HUES48 (cell line): ENCODE results near the gene HECTD1.
"Not testable (repeated sequence)": the region's sequence is repeated elsewhere in the genome, so short reads cannot be mapped to it uniquely, and the experiment has no call there.

Experiments used
- H3K27ac ChIP-seq: one replicate; pipeline ENCODE4 v1.7.0; 2013; ENCODE audit warnings: low read depth, low read length, inconsistent platforms
- H3K27me3 ChIP-seq: 2 replicates; pipeline ENCODE4 v1.6.1; 2013; ENCODE audit warnings: mild to moderate bottlenecking, low read length; ENCODE audit not compliant: control insufficient read depth, insufficient read depth
- H3K36me3 ChIP-seq: 2 replicates; pipeline ENCODE4 v1.6.1; 2013; ENCODE audit warnings: low read length; ENCODE audit not compliant: control insufficient read depth, insufficient read depth
- H3K4me1 ChIP-seq: 2 replicates; pipeline ENCODE4 v1.6.1; 2013; ENCODE audit warnings: mild to moderate bottlenecking, low read length; ENCODE audit not compliant: control insufficient read depth, insufficient read depth
- H3K4me3 ChIP-seq: 2 replicates; pipeline ENCODE4 v1.5.1; 2013; ENCODE audit warnings: mild to moderate bottlenecking, low read depth, low read length
- H3K9ac ChIP-seq: 2 replicates; pipeline ENCODE4 v1.6.1; 2013; ENCODE audit warnings: mild to moderate bottlenecking, low read depth, low read length, moderate library complexity
- H3K9me3 ChIP-seq: 2 replicates; pipeline ENCODE4 v1.6.1; 2013; ENCODE audit warnings: low read length; ENCODE audit not compliant: control insufficient read depth, insufficient read depth

HECTD1 gene

DNA sequence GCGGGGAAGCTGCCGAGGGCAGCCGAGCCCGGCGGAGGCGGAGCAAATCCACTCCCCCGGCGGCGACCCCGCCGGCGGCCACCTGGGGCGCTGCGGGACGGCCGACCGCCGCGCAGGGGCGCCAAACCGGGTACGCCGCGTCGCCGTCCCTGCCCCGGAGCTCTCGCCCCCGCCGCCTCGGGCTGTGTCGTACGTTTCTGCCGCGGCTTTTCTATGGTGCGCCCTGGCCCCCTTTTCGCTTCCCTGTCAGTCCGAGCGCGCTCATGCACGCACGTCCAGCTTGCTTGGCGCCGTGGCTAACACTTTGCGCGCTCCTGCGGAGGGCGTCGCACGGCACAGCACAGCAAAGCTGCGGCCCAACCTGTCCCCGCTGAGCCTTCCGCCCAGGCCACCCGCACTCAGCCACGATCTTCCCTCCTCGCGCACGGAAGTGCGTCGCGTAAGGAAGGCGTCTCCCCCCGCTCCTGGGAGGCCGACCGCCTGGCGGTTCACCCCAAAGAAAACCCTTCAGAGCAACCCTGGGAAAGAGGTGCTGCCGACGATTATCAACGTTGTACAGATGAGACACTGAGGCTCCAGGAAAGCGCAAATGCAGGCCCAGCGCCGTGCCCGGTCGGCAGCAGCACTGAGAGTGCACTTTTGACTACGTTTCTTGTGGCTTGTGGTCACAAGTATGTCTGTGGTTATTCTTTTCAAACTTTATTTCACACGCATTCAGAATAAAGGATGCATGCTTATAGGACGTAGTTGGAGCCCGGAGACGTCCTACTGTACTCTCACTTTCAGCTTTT is at the start of gene HECTD1:
Gene HECTD1, minus strand, starts transcription at position 39 of the 791 bp plus-strand sequence. CDS start 1,857 bp downstream, outside the sequence.
- H3K4me3 ChIP-seq, result peak within 1 kb of the TSS; percentile 94

GRCh38 chr14:31257244-31257553 is 49.6 kb upstream of the HECTD1 start:
- Histone ChIP-seq H3K27me3 (no peaks in the 10 kb centered on the region), H3K4me1 (peaks cover 6% of the 10 kb centered on the region; the same call in 1 of the 2 replicates), H3K9me3 (peaks cover 3% of the 10 kb centered on the region; the same call in 1 of the 2 replicates), H3K4me3 (no peak overlapping the region), H3K36me3 (no peaks in the 10 kb centered on the region), H3K27ac (no peak overlapping the region), H3K9ac (no peak overlapping the region)

More for the DNA sequence above, at the start of gene HECTD1:
- Histone ChIP-seq H3K4me1 (peaks cover 16% of the 10 kb centered on the region), H3K36me3 (peaks cover 19% of the 10 kb centered on the region), H3K27ac (peak within 1 kb of the TSS; percentile 98), H3K27me3 (no peaks in the 10 kb centered on the region), H3K9ac (peak within 1 kb of the TSS; percentile 97), H3K9me3 (no peaks in the 10 kb centered on the region)

- Histone ChIP-seq H3K27ac (no peak overlapping the region), H3K4me1 (peaks cover 4% of the 10 kb centered on the region; the same call in 1 of the 2 replicates), H3K36me3 (no peaks in the 10 kb centered on the region), H3K27me3 (no peaks in the 10 kb centered on the region), H3K9me3 (peaks cover 3% of the 10 kb centered on the region; the same call in 1 of the 2 replicates), H3K9ac (no peak overlapping the region), H3K4me3 (no peak overlapping the region)
These were observed 49.1 kb upstream of the HECTD1 start for GRCh38 chr14:31256534-31257243.

- not testable (repeated sequence) for H3K4me1 ChIP-seq, H3K4me3 ChIP-seq, H3K36me3 ChIP-seq, H3K27ac ChIP-seq, H3K27me3 ChIP-seq, H3K9me3 ChIP-seq, H3K9ac ChIP-seq
These were observed 48.3 kb upstream of the HECTD1 start for GRCh38 chr14:31255918-31256317.

DNA sequence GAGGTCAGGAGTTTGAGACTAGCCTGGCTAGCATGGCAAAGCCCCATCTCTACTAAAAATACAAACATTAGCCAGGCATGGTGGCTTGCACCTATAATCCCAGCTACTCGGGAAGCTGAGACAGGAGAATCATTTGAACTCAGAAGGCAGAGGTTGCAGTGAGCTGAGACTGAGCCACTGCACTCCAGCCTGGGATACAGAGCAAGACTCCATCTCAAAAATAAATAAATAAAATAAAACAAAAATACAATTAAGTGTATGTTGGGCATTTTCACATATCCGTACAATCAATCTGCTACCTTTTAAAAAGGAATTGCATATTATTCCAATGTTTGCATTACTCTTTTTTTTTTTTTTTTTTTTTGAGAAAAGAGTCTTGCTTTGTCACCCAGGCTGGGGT is 47.7 kb upstream of the HECTD1 start:
- Histone ChIP-seq H3K27me3 (no peaks in the 10 kb centered on the region), H3K36me3 (no peaks in the 10 kb centered on the region), H3K27ac (no peak overlapping the region), H3K9me3 (peaks cover 3% of the 10 kb centered on the region; the same call in 1 of the 2 replicates), H3K9ac (no peak overlapping the region), H3K4me3 (no peak overlapping the region), H3K4me1 (no peaks in the 10 kb centered on the region)

DNA sequence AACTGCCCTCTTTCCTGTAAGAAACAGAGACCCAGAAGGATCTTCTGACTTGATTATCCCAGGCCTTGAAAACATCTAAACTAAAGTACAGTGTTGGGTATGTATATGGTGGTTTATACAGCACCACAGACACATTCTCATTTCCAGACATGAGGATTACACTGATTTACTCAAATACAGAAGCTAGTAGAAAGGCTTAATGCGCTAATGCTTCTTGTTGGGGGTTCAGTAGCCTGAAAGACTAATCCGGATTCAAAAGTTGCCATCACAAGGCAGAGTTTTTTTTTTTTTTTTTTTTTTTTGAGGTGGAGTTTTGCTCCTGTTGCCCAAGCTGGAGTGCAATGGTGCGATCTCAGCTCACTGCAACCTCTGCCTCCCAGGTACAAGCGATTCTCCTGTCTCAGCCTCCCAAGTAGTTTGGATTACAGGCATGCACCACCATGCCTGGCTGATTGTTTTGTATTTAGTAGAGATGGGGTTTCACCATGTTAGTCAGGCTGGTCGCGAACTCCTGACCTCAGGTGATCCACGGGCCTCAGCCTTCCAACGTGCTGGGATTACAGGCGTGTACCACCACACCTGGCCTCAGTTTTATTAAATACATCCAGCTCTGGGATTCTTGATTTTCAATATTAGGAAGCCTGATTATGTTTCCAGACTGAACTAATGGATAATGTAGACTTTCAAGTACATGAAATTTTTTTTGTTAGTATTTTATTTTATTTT is 46.3 kb upstream of the HECTD1 start:
- no peaks in the 10 kb centered on the region for H3K9me3 ChIP-seq

DNA sequence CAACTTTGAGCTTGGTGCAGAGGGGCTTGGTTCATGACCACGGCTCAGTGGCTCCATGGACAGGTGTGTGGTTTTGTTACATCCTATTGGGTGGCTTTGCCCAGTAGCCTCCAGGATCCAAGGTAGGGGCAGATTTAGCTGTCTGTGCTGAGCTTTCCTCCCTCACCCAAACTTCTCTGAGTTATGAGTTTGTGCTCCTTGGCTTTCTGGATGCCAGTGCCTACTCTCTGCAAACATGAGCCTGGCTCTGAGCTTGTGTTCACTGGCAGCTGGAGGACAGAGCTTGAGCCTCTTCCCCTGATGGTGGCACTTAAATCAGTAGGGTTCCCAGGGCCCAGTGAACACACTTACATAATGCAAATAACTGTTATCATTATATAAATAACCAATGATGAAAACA is 45.3 kb upstream of the HECTD1 start:
- H3K9ac ChIP-seq, result no peak overlapping the region
- no peaks in the 10 kb centered on the region for H3K4me1 ChIP-seq
- H3K4me3 ChIP-seq, result no peak overlapping the region
- H3K27ac ChIP-seq, result no peak overlapping the region
- H3K27me3 ChIP-seq, result no peaks in the 10 kb centered on the region
- no peaks in the 10 kb centered on the region for H3K9me3 ChIP-seq
- H3K36me3 ChIP-seq, result no peaks in the 10 kb centered on the region

More for the DNA sequence above, 46.3 kb upstream of the HECTD1 start:
- Histone ChIP-seq H3K27me3 (no peaks in the 10 kb centered on the region), H3K9ac (no peak overlapping the region), H3K27ac (no peak overlapping the region), H3K4me1 (no peaks in the 10 kb centered on the region), H3K4me3 (no peak overlapping the region), H3K36me3 (no peaks in the 10 kb centered on the region)

DNA sequence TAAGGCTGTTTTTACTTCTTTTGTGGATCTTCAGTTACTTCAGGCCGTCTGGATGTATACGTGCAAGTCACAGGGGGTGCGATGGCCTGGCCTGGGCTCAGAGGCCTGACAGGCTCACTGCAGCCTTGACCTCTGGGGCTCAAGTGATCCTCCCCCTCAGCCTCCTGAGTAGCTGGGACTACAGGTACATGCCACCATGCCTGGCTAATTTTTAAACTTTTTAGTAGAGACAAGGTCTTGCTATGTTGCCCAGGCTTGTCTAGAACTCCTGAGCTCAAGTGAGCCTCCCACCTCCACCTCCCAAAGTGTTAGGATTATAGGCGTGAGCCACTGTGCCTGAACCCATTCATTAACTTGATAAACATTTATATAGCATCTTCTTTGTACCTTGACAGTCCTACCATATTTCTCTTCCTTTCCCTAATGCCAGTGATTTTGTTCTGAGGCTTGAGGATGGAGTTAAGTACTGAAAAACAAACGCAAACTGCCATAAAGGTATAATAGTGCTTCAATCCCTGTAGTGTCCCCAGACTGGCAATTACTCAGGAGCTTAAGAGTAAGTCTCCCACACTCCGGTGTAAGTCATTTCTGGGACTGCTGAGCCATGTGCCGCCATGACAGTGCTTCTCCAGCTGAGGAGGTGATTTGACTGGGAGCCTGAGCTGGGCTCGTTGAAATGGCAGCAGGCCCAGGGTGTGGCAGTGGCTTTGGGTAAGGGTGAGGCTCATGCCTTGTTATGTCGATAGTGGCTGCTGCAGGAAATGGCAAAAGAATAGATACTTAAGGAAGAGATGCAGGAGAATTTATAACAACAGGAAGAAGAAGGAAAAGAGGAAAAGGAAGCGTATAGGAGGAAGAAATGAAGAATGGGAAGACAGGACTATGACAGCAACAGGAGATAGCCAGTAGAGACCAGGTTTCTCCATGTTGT is 43.7 kb upstream of the HECTD1 start:
- Histone ChIP-seq H3K4me3 (no peak overlapping the region), H3K4me1 (no peaks in the 10 kb centered on the region), H3K36me3 (no peaks in the 10 kb centered on the region), H3K9ac (no peak overlapping the region), H3K9me3 (no peaks in the 10 kb centered on the region), H3K27me3 (no peaks in the 10 kb centered on the region), H3K27ac (no peak overlapping the region)

GRCh38 chr14:31244626-31245025 is 37.0 kb upstream of the HECTD1 start:
- H3K27ac ChIP-seq, result no peak overlapping the region
- H3K4me1 ChIP-seq, result peaks cover 15% of the 10 kb centered on the region
- no peaks in the 10 kb centered on the region for H3K9me3 ChIP-seq
- H3K9ac ChIP-seq, result no peak overlapping the region
- H3K27me3 ChIP-seq, result no peaks in the 10 kb centered on the region
- H3K36me3 ChIP-seq, result no peaks in the 10 kb centered on the region
- H3K4me3 ChIP-seq, result no peak overlapping the region

DNA sequence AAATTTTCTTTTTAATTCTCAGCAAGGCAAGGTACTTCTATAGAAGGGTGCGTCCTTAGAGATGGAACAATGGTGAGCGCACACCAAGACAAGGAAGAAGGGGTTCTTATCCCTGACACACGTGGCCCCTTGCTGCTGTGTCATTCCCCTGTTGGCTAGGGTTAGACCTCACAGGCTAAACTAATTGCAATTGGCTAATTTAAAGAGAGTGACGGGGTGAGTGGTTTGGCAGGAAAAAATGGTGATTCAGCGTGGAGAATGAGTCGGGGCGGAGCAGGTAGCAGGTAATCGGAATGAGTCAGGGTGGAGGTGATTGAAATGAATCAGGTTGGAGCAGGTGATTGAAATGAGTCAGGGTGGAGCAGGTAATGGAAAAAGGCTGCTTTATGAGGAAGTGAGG is 36.3 kb upstream of the HECTD1 start:
- Histone ChIP-seq H3K4me1 (peaks cover 15% of the 10 kb centered on the region), H3K4me3 (no peak overlapping the region), H3K27ac (no peak overlapping the region), H3K36me3 (no peaks in the 10 kb centered on the region), H3K9me3 (no peaks in the 10 kb centered on the region), H3K27me3 (no peaks in the 10 kb centered on the region), H3K9ac (no peak overlapping the region)
